H1 (cell line): ENCODE data around the gene GRIN2C. TPM values are rescaled to one million over a fixed set of nuclear protein-coding genes. Genes with fewer than 3 reads are reported as not detected.

Source experiments
- ATF2 ChIP-seq: IDR thresholded peaks from 2 replicates; pipeline ENCODE4 v1.6.1; 2012; ENCODE audit warnings: low read length, inconsistent platforms
- BACH1 ChIP-seq: IDR thresholded peaks from 2 replicates; pipeline ENCODE4 v1.6.1; 2012; ENCODE audit warnings: low read length, improper control_type of control experiment
- CHD1 ChIP-seq: IDR thresholded peaks from 2 replicates; pipeline ENCODE4 v1.6.1; 2012; ENCODE audit warnings: low read depth, low read length, improper control_type of control experiment
- CHD2 ChIP-seq: IDR thresholded peaks from 2 replicates; pipeline ENCODE4 v1.6.1; 2012; ENCODE audit warnings: low read length, improper control_type of control experiment
- E2F6 ChIP-seq: IDR thresholded peaks from 2 replicates; pipeline ENCODE4 v1.6.1; 2012; ENCODE audit warnings: inconsistent platforms
- EP300 ChIP-seq, 2 experiments: IDR thresholded peaks; 1 replicate in 1 of 2; 2 replicates in 1 of 2; pipeline ENCODE4 v1.6.1; 2011 to 2012; ENCODE audit warnings: low read depth in 2 of 2, low read length in 2 of 2, mild to moderate bottlenecking in 2 of 2, borderline replicate concordance in 1 of 2, inconsistent platforms in 1 of 2, moderate library complexity in 1 of 2
- EZH2 ChIP-seq: fragments of 200-600 bp; sonication (generic); IDR thresholded peaks from 2 replicates; pipeline ENCODE4 v1.7.1; 2012; ENCODE audit warnings: low read depth, mild to moderate bottlenecking, moderate library complexity, low read length, inconsistent platforms; ENCODE audit not compliant: severe bottlenecking
- GTF2F1 ChIP-seq: IDR thresholded peaks from 2 replicates; pipeline ENCODE4 v1.6.1; 2012; ENCODE audit warnings: low read depth, low read length, improper control_type of control experiment, borderline replicate concordance
- HDAC2 ChIP-seq, 2 experiments: fragments of 300-600 bp in 1 of 2; sonication (generic) in 1 of 2; IDR thresholded peaks; 2 replicates each; pipeline ENCODE4 v1.6.1; 2011 to 2012; ENCODE audit warnings: low read depth in 2 of 2, low read length in 2 of 2, mild to moderate bottlenecking in 2 of 2, moderate library complexity in 2 of 2, borderline replicate concordance in 1 of 2, inconsistent platforms in 1 of 2
- KDM1A ChIP-seq: fragments of 200-600, 300-600 bp; sonication (generic); IDR thresholded peaks from 2 replicates; pipeline ENCODE4 v1.7.1; 2016; ENCODE audit warnings: mild to moderate bottlenecking, low read length, borderline replicate concordance
- KDM4A ChIP-seq: IDR thresholded peaks from one replicate; pipeline ENCODE4 v1.7.1; 2012; ENCODE audit warnings: low read depth, mild to moderate bottlenecking, moderate library complexity, low read length, inconsistent platforms; ENCODE audit not compliant: severe bottlenecking
- MAX ChIP-seq: IDR thresholded peaks from 2 replicates; pipeline ENCODE4 v1.6.1; 2012; ENCODE audit warnings: inconsistent platforms
- NANOG ChIP-seq: IDR thresholded peaks from 2 replicates; pipeline ENCODE4 v1.6.1; 2011; ENCODE audit warnings: low read length, low read depth, mild to moderate bottlenecking, inconsistent platforms; ENCODE audit not compliant: insufficient read depth, poor library complexity, severe bottlenecking
- NRF1 ChIP-seq: IDR thresholded peaks from 2 replicates; pipeline ENCODE4 v1.6.1; 2011; ENCODE audit warnings: mild to moderate bottlenecking, low read depth, low read length, improper control_type of control experiment
- POLR2AphosphoS5 ChIP-seq: IDR thresholded peaks from 2 replicates; pipeline ENCODE4 v1.6.1; 2011; ENCODE audit warnings: low read depth, low read length
- POU5F1 ChIP-seq: IDR thresholded peaks from 2 replicates; pipeline ENCODE4 v1.6.1; 2011; ENCODE audit warnings: low read depth, mild to moderate bottlenecking, low read length, moderate library complexity
- RBBP5 ChIP-seq: IDR thresholded peaks from 2 replicates; pipeline ENCODE4 v1.7.1; 2012; ENCODE audit warnings: low read depth, mild to moderate bottlenecking, inconsistent platforms, low read length, moderate library complexity, borderline replicate concordance
- RXRA ChIP-seq: IDR thresholded peaks from 2 replicates; pipeline ENCODE4 v1.6.1; 2011; ENCODE audit warnings: low read depth, mild to moderate bottlenecking, low read length, moderate library complexity; ENCODE audit not compliant: insufficient read depth
- SP1 ChIP-seq: IDR thresholded peaks from 2 replicates; pipeline ENCODE4 v1.6.1; 2011; ENCODE audit warnings: low read depth, low read length
- SUZ12 ChIP-seq: fragments of 200-600 bp; sonication (generic); IDR thresholded peaks from 2 replicates; pipeline ENCODE4 v1.6.1; 2012; ENCODE audit warnings: mild to moderate bottlenecking, inconsistent platforms, low read length, moderate library complexity, mixed read lengths
- polyA plus RNA-seq, 7 experiments: library from polyadenylated mRNA; depleted of rRNA in 3 of 7; stranded (reverse) in 5 of 7; unstranded in 2 of 7; fragments of >200 nt in 5 of 7; fragments of 200-250 nt in 2 of 7; gene quantifications; 1 replicate in 5 of 7; 2 replicates in 1 of 7; 4 replicates in 1 of 7; pipeline versions ENCODE4 v1.2.1 to v1.2.3, GENCODE V29; 2011 to 2013; ENCODE audit warnings: missing spikeins in 2 of 7, mixed read lengths in 2 of 7
- total RNA-seq: library from RNA; stranded (reverse); fragmentation: NEBNext Ultra II Directional; extraction: Animal tissue kit (Norgen Biotek cat#: 25700); gene quantifications from 2 replicates; pipeline ENCODE4 v1.2.1, GENCODE V29; 2021

The GRIN2C gene
- total and polyA plus RNA-seq, 2 of the 8 experiments (the other 6 are each of a cell fraction or from before 2014, with no cell fraction given): 0.06 to 0.07 TPM

- no peak for TF ChIP-seq BACH1
- TF ChIP-seq SUZ12: no peak
- TF ChIP-seq SP1: peak; percentile 96
- peak in 1 of 2 experiments; percentile 58; a peak in 1 of 3 replicates for TF ChIP-seq EP300 (IDR thresholded peaks at IDR 0.05; ENCODE audit: borderline replicate concordance in 1 of 2, low read depth in 2 of 2, low read length in 2 of 2)
- TF ChIP-seq CHD2: peak; percentile 82
- TF ChIP-seq ATF2: peak; percentile 70; the same call in 1 of the 2 replicates
- TF ChIP-seq MAX: peak; percentile 70
- no peak for TF ChIP-seq RXRA
- TF ChIP-seq NANOG: no peak
- peak; percentile 95 for TF ChIP-seq KDM4A
- TF ChIP-seq KDM1A: no peak
- no peak for TF ChIP-seq RBBP5
- peak; percentile 93 for TF ChIP-seq POLR2AphosphoS5
- no peak for TF ChIP-seq HDAC2 (IDR thresholded peaks at IDR 0.05; ENCODE audit: borderline replicate concordance in 1 of 2, low read depth in 2 of 2, low read length in 2 of 2)
- no peak for TF ChIP-seq EZH2
- no peak for TF ChIP-seq POU5F1
- TF ChIP-seq CHD1: no peak
- peak; percentile 95 for TF ChIP-seq E2F6
- no peak for TF ChIP-seq GTF2F1
- TF ChIP-seq NRF1: no peak
Observed at GRCh38 chr17:74873037-74873873, 13.6 kb upstream of the GRIN2C start (continued).
